Uterus (tissue), 2 donors: ENCODE results near the gene PAPLN.

Experiments
- CTCF ChIP-seq, 4 experiments: fragments of 200-600 bp in 2 of 4; fragments of 450-650 bp in 2 of 4; sonication (generic) in 2 of 4; IDR thresholded peaks; one replicate each; pipeline ENCODE4 v1.5.1; 2016 to 2019; ENCODE audit warnings: antibody characterized with exemption in 4 of 4, mild to moderate bottlenecking in 2 of 4, moderate library complexity in 1 of 4
- POLR2A ChIP-seq, 2 donors: fragments of 450-650 bp; IDR thresholded peaks; one replicate each; pipeline ENCODE4 v1.6.1; 2016; ENCODE audit warnings: antibody characterized with exemption in 2 of 2, mild to moderate bottlenecking in 1 of 2, moderate library complexity in 1 of 2

- TF ChIP-seq CTCF (IDR thresholded peaks at IDR 0.05) (no peak), POLR2A (IDR thresholded peaks at IDR 0.05) (no peak)
Measured at GRCh38 chr14:73191441-73191840, 45.9 kb upstream of the PAPLN start.
